HG02588 (cell line): Measurements from ENCODE around the gene GBP1.
"Not testable (repeated sequence)": the region's sequence is repeated elsewhere in the genome, so short reads cannot be mapped to it uniquely, and the experiment has no call there.

Experiments used
- ATAC-seq: cut with Tn5 transposase; IDR thresholded peaks from one replicate; pipeline ENCODE4 v1.9.1; 2021; ENCODE audit warnings: mild to moderate bottlenecking, moderate library complexity; ENCODE audit not compliant: unreplicated experiment

The GBP1 gene

DNA sequence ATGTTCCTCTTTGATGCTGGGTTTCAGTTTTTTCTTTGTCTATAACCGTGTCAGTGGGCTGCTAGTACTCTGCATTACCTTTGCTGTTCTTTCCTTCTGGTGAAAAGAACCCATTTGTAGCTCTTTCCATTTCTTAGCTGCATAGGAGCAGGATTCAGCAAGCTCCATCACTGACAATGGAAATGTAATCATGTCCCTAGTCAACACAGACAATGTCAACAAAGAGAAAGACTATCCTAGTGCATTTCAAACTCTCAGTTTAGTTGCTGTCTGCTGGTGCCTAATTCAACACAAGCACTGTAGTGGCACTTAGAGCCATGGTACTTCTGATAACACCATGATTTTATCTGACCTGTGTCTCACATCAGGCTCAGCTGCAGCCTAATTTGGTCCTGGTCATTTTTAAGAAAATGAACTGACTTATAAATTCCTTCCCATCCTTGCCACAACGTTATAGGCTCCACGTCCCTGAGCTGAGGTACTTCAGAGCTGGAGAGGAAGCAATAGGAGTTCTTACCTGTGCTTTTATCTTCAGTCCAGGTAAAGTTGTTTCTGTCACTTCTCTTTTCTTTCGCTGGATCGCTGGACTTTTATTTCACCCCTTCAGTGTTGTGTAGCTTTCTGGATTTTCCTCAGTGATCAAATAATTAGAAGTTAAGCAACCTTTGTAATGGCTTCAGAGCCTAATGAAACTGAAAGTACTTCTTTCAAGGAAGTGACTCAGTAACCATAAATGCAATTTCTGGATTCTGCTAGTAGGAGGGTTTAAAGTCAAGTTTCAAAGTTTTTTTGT, 42.6 kb downstream of the GBP1 start, which contains the start of gene GBP3:
TSS of gene GBP3 (minus strand) at position 700 of the 793 bp plus-strand sequence. CDS start 2,145 bp downstream, outside the sequence.
- ATAC-seq, result peak; percentile 75

DNA sequence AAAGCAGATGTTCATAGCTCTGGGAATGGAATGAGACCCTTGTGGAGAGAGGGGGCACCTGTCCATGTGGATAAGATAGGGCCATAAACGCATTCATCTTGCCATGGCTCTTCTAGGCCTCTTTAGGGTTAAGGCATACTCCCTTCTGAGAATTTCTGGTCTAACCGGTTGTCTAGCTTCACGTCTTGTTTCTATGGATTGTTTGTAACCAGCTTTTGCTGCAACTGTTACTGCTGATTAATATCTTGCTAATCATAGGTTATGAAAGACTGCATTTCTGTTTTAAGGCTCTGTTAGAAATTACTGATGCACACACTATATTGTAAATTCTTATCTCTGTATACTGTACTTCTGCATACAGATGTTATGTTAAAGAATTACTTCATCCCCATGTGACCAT, 46.7 kb downstream of the GBP1 start:
- not testable (repeated sequence) for ATAC-seq

DNA sequence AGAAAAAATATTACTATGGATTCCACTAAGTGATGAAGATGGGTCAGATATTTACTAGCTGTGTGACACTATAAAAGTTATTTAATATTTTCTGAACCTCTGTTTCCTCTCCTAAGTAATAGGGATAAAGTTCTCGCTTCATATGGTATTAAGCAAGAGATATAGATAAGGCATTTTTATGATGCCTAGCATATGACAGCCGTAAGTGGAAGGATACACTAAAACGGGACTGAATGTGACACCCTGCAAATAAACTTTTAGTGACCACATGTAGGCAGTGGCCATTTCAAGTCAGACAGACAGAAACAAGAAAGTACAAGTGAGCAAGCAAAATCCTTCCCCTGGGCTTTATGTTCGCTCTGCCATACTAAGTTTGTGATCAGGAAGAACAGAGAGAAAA, 56.5 kb downstream of the GBP1 start:
- no peak for ATAC-seq

DNA sequence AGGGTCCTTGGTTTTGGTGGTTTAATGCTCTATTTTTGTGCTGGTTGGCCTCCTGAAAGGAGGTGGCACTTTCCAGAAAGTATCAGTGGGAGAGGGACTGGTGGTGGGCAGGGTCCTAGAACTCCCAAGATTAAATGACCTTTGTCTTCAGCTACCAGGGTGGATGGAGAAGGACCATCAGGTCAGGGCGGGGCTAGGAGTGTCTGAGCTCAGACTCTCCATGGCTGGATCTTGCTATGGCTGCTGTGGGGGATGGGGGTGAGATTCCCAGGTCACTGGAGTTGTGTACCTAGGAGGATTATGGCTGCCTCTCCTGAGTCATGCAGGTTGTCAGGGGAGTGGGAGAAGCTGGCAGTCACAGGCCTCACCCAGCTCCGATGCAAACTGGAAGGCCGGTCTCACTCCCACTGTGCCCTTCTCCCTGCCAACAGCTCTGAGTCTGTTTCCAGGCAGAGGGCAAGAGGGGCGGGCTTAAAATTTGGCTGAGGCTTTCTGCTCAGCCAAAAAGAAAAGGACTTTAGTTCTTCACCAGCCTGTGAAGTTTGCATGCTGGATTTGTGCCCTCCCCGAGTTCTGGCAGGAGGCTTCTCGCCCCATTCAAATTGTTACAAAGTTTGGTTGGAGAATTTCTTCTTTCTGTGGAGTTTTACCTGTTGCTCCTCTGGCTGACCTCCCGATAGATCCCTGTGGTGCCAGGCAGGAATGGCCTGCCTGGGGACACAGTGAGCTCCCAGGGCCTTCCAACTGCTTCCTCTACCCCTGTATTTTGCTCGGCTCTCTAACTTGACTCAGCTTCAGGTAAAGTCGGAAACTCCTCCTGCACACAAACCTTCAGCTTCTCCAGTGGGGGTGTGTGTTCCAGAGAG, 59.5 kb downstream of the GBP1 start:
- no peak for ATAC-seq
